ENCODE measurements around the gene OR4F17.
"Not testable (repeated sequence)": the region's sequence is repeated elsewhere in the genome, so short reads cannot be mapped to it uniquely, and the experiment has no call there.

- not testable (repeated sequence) for TF ChIP-seq CTCF, POLR2A (IDR thresholded peaks at IDR 0.05)
Measured at GRCh38 chr19:97647-98046, 9.3 kb upstream of the OR4F17 start.

Measured in thyroid gland (tissue), 4 donors.